ENCODE results near the gene PLCB1.

Gene PLCB1

GRCh38 chr20:8306937-8307336, 174.9 kb downstream of the PLCB1 start:
- DNase-seq: no peak

- DNase-seq: no peak
These were observed 177.6 kb downstream of the PLCB1 start for GRCh38 chr20:8309634-8310033.

- no peak for DNase-seq
These were observed 178.6 kb downstream of the PLCB1 start for GRCh38 chr20:8310618-8311017.

- DNase-seq: no peak
These were observed 181.0 kb downstream of the PLCB1 start for GRCh38 chr20:8313073-8313472.

- no peak for DNase-seq
These were observed 183.8 kb downstream of the PLCB1 start for GRCh38 chr20:8315639-8316573.

- no peak for DNase-seq
These were observed 185.4 kb downstream of the PLCB1 start for GRCh38 chr20:8317448-8317847.

- DNase-seq: no peak
These were observed 187.0 kb downstream of the PLCB1 start for GRCh38 chr20:8318965-8319625.

- DNase-seq: no peak
These were observed 188.2 kb downstream of the PLCB1 start for GRCh38 chr20:8320306-8320705.

- no peak for DNase-seq
These were observed 188.9 kb downstream of the PLCB1 start for GRCh38 chr20:8321001-8321400.

- no peak for DNase-seq
These were observed 190.7 kb downstream of the PLCB1 start for GRCh38 chr20:8322662-8323217.

GRCh38 chr20:8326191-8326590, 194.1 kb downstream of the PLCB1 start:
- DNase-seq: no peak

- DNase-seq: no peak
These were observed 194.8 kb downstream of the PLCB1 start for GRCh38 chr20:8326899-8327298.

GRCh38 chr20:8328189-8328588, 196.1 kb downstream of the PLCB1 start:
- no peak for DNase-seq

- no peak for DNase-seq
These were observed 198.3 kb downstream of the PLCB1 start for GRCh38 chr20:8330319-8330784.

GRCh38 chr20:8330785-8331695, 199.0 kb downstream of the PLCB1 start:
- no peak for DNase-seq

- DNase-seq: no peak
These were observed 199.8 kb downstream of the PLCB1 start for GRCh38 chr20:8331740-8332412.

GRCh38 chr20:8334641-8335040, 202.6 kb downstream of the PLCB1 start:
- no peak for DNase-seq

GRCh38 chr20:8335059-8335458, 203.0 kb downstream of the PLCB1 start:
- DNase-seq: no peak

- no peak for DNase-seq
These were observed 203.6 kb downstream of the PLCB1 start for GRCh38 chr20:8335495-8336195.

GRCh38 chr20:8339349-8339748, 207.3 kb downstream of the PLCB1 start:
- no peak for DNase-seq

GRCh38 chr20:8342391-8342790, 210.3 kb downstream of the PLCB1 start:
- DNase-seq: no peak
